Skin epidermis (tissue), 12 donors: Measurements from ENCODE around the gene KRT7.
"Not testable (repeated sequence)": the region's sequence is repeated elsewhere in the genome, so short reads cannot be mapped to it uniquely, and the experiment has no call there.

Experiments used
- H3K27ac ChIP-seq, 21 experiments: fragments of 200-600 bp; sonication (generic) in 11 of 21; one replicate each; pipeline ENCODE4 v1.5.0; 2020; ENCODE audit warnings: mild to moderate bottlenecking in 3 of 21, inconsistent platforms in 2 of 21, moderate library complexity in 2 of 21
- H3K4me3 ChIP-seq, 7 experiments: fragments of 200-600 bp; sonication (generic) in 2 of 7; one replicate each; pipeline ENCODE4 v1.5.0; 2020; ENCODE audit warnings: inconsistent platforms in 2 of 7, mild to moderate bottlenecking in 2 of 7, moderate library complexity in 1 of 7

KRT7 gene

DNA sequence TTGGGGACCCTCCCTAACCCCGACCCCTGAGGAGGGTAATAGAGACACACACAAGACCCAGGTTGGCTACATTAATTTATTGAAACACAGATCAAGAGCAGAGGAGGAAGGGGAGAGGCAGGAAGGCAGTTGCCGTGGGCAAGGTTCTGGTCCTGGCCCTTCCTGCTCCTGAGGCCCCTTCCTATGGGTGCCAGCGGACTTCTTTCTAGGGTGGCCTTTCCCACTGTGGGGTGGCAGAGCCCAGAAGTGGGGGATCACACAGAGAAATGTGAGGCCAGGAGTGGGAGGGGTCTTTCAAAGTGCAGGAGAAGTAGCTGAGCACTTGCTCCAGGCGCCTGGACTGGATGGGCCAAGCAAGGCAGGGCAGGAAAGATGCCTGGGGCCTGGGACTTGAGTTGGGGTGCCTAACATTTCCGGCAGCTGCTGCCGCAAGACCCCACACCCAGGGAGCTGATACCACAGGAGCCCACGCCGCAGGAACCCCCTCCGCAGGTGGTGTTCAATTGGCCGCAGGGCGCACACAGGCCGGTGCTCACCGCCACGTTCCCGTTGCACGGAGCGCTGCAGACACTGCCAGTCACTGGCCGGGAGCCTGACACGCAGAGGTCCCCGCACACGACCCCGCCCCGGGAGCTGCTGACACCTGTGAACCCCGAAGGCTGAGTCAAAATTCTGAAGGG is 52.9 kb downstream of the KRT7 start:
- no peak overlapping the region for H3K4me3 ChIP-seq

DNA sequence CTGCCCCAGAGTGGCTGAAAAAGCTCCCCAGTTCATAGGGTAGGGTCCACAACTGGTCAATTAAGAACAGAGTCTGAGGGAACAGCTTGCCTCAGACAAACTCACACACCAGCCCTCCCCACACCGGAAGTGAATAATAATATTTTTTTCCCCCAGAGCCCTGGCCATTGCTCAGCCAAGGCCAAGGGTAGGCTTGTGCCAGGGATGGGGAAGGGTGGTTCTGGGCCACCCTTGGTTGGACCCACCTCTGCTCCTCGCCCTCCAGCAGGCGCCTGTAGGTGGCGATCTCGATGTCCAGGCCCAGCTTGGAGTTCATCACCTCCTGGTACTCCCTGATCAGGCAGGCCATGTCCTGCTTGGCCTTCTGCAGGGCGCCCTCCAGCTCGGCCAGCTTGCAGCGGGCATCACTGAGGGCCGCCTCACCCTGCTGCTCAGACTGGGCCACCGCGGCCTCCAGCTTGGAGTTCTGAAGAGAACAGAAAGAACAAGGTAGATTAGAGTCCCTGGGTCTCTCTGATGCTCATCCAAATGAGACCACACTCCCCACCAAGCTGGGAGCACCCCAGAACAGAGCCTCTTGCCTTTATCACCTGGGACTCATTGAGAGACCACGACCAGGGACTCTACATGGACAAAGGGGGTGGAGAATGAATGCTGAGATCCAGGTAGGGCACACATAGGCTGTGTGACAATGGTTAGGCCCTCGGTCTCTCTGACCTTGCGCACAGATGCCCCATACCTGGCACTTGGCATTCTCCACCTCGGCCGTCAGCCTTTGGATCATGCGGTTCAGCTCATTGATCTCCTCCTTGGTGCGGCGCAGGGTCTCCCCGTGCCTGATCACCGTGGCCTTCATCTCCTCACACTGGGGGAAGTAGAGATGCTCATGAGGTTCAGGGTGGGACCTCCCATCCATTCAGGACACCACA is 54.1 kb downstream of the KRT7 start:
- H3K27ac ChIP-seq, H3K4me3 ChIP-seq: not testable (repeated sequence)

More for the DNA sequence above, 52.9 kb downstream of the KRT7 start:
- no peak overlapping the region for H3K27ac ChIP-seq

DNA sequence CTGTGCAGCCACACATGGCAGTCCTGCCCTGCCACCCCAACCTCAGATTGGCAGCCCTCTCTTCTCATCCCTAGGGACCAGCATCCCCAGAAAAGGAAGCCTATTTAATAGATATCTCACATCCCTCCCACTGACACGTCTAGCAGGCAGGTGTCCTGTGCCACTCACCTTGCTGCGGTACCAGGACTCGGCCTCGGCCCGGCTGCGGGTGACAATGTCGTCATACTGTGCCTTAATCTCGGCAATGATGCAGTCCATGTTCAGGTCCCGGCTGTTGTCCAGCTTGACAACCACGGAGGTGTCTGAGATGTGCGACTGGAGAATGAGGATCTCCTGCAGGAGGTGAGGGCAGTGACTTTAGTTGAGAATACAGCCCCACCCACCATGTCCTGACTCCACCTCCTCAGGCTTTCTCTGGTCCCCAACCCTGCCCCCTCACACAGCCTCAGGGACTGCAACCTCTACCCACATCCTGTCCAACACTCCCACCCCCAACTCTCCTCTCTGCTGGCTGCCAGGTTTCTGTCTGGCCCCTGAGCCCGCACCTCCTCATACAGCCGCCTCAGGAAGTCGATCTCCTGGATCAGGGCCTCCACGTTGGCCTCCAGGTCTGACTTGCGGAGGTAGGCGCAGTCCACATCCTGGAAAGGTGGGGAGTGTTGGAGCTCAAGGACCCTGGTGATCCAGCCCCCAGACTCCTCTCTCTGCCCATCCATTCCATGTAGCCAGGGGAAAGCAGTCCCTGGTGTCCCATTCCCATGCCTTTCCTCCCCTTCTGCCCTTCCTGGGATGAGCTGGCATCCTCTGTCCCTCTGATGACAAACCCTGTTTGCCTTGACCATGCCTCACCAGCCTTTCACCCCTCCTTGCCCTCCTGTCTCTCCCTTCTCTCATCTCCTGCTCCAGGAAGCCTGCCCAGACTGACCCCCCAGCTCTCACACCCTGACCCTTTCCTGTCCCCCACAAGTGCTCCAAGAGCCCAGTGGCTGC is 55.1 kb downstream of the KRT7 start:
- H3K27ac ChIP-seq, H3K4me3 ChIP-seq: not testable (repeated sequence)

DNA sequence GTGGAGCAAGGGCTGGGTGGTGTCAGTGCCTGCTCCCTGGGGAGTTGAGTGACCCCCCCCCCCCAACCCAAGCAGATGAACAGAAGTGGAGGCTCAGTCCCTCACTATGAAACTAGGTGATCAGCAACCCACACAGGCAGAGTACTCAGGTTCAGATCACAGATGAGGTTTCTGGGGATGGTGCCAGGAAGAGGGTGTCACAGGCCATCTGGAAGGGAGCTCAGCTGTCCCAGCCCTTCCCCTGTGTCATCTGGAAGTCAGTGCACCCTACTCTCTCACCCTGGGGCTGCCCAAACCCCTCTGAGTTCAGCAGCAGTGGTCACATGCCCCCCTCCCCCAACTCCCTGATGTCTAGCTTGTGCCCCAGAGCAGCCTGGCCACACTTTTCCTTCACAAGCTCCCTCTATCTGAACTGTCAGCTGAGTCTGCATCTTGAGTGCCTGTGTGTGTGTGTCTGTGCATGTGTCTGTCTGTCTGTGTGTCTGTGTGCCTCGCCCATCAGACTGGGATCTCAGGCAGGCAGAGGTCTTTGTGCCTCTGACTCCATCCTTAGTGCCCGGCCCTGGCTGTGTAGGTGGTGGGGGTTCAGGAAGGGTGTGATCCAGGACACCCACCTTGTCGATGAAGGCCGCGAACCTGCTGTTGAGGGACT is 57.6 kb downstream of the KRT7 start:
- not testable (repeated sequence) for H3K4me3 ChIP-seq, H3K27ac ChIP-seq

DNA sequence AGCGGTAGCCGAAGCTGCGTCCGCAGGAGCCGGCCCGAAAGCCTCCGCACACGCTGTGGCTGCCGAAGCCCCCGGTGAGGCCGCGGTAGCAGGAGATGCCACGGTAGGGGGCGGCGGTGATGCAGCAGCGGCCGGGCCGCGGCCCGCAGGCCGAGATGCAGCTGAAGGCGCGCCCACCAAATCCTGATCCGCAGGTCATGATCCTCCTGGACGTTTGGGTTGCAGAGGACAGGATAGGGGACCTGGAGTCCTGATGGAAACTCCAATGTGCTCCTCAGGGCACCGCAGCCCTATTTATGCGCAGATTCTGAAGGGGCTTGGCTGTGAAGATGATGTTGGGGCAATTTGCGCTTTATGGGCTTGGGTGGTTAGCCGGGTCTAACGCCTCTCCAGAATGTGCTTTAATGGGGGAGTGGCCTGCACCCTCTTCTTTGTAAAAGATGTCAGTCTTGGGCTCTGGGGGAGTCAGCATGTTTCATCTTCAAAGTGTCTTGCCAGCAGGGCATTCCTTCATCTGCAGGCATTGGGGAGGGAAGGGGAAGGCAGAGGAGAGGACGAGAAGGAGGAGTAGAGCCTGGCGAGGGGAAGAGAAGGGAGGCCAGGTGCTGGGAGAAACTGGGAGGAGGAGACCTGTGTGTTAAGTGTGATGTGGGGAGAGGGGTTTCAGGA is 58.4 kb downstream of the KRT7 start, which contains the start of gene KRT81:
TSS of gene KRT81 (minus strand) at position 268 of the 669 bp plus-strand sequence. CDS start at position 199, 69 bp downstream.
- H3K27ac ChIP-seq, result no peak within 1 kb of the TSS
- H3K4me3 ChIP-seq, result no peak within 1 kb of the TSS

DNA sequence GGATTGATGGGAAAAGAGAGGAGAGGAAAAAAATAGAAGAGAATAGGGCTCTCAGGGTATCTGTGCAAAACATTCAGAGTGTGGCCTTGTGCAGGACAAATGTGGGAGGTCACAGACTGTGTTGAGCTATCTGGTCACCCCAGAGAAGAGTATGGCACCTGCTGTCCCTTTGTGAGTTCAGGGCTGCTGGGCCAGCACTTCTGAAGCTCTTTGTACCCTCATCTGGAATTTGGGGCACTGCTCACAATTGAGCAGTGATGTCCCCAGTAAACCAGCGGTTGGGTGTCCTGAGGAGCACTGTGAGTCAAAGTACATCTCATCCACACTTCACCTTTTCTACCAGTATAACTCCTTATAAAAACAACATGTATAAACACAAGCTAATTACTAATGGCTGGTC is 60.9 kb downstream of the KRT7 start:
- Histone ChIP-seq H3K27ac (no peak overlapping the region), H3K4me3 (no peak overlapping the region)

DNA sequence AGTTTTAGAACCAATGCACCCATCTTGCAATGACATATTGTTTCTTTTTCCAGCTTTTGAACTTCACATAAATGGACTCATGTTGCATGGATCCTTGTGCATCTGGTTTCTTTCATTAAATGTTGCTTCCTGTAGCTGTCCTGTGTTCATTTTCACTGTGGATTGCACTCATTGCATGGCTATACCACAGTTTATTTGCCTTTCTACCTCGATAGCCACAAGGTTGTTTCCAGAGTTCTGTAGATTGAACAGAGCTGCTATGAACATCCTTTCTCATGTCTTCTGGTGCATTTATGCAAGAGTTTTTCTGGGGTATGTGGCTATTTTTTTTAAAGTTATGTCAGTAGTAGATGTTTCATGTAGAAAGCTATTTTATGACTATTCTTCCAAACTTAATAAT is 61.8 kb downstream of the KRT7 start:
- Histone ChIP-seq H3K4me3 (no peak overlapping the region), H3K27ac (no peak overlapping the region)

DNA sequence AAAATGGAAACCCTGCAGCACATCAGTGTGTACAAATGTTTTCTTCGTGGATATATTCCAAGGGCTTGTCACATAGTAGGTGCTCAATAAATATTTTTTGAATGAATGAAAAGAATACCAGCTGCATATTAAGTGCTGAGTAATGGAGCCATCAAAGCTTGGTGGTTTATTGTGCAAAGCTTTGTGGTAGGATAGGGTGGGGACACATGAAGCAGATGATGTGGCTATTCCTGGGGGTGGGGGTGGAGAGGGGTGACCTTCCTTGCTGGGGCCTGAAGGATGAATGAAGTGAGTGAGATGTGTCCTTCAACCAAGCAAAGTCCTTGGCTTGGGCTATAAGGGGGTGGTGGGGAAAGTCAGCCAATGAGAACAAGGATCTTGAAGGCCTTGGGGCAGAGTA is 62.6 kb downstream of the KRT7 start:
- H3K27ac ChIP-seq, result no peak overlapping the region
- no peak overlapping the region for H3K4me3 ChIP-seq

DNA sequence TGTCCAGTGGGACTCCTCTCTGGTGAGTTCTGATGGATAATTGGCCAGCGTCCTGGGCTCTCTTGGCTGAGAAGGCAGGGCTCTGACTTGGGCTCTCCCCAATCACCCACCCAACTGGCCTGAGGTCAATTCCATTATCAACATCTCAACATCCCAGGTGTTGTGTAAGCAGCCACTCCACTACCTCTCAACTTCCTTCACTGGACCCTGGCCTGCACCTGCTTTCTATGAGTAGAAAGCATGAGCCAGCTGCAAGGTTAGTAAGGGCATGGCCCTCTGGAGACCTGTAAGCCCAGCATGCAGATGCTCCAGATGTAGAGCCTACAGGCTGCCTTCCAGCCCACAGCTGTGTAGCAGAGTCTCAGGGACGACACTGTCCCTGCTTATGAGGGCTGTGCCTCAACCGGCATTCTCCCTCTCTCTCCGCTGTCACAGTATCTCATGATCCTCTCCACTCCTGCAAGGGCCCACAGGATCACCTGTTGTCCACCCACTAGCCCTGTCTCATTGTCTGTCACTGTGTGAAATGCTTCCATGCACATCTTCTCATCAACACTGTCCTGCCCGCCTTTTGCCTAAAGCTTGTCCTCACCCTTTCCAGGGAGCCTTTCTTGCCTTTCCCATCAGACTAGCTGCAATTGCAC is 63.7 kb downstream of the KRT7 start:
- H3K27ac ChIP-seq, result no peak overlapping the region
- no peak overlapping the region for H3K4me3 ChIP-seq
